NCI-H82 (cell line): Measurements from ENCODE around the gene HAL.

Experiments used
- DNase-seq: peaks from one replicate; lab custom pipeline; 2025; lab: John Stamatoyannopoulos, UW

HAL gene

GRCh38 chr12:96007729-96008128, 11.6 kb upstream of the HAL start:
- DNase-seq: no peak

- no peak for DNase-seq
These were observed 10.6 kb upstream of the HAL start for GRCh38 chr12:96006727-96007126.

GRCh38 chr12:96000858-96001257, 4.7 kb upstream of the HAL start:
- no peak for DNase-seq

- DNase-seq: peak; percentile 4
These were observed 3.3 kb upstream of the HAL start for GRCh38 chr12:95999484-95999883.

GRCh38 chr12:95998611-95999286, 2.6 kb upstream of the HAL start:
- DNase-seq: peak; percentile 91

- DNase-seq: no peak
These were observed 1.9 kb upstream of the HAL start for GRCh38 chr12:95997911-95998510.

- no peak for DNase-seq
These were observed 1.1 kb upstream of the HAL start for GRCh38 chr12:95997276-95997675.

- DNase-seq: no peak
These were observed 709 bp downstream of the HAL start for GRCh38 chr12:95995238-95996031.

- no peak for DNase-seq
These were observed 1.7 kb downstream of the HAL start for GRCh38 chr12:95994476-95994875.

- no peak for DNase-seq
These were observed 2.2 kb downstream of the HAL start for GRCh38 chr12:95993907-95994306.

- no peak for DNase-seq
These were observed 6.0 kb downstream of the HAL start for GRCh38 chr12:95990136-95990535.

- DNase-seq: peak; percentile 45
These were observed 6.5 kb downstream of the HAL start for GRCh38 chr12:95989504-95990123.

GRCh38 chr12:95988506-95989275, 7.5 kb downstream of the HAL start:
- DNase-seq: peak; percentile 55

- DNase-seq: no peak
These were observed 9.2 kb downstream of the HAL start for GRCh38 chr12:95986635-95987570.

- no peak for DNase-seq
These were observed 11.5 kb downstream of the HAL start for GRCh38 chr12:95984682-95985081.

- DNase-seq: no peak
These were observed 13.5 kb downstream of the HAL start for GRCh38 chr12:95982602-95983001.

GRCh38 chr12:95980437-95980836, 15.7 kb downstream of the HAL start:
- no peak for DNase-seq

- DNase-seq: no peak
These were observed 17.4 kb downstream of the HAL start for GRCh38 chr12:95978774-95979173.

GRCh38 chr12:95978351-95978750, 17.8 kb downstream of the HAL start:
- no peak for DNase-seq

- no peak for DNase-seq
These were observed 18.3 kb downstream of the HAL start for GRCh38 chr12:95977764-95978305.
